SH-SY5Y (cell line): ENCODE measurements around the gene ADPRHL1.

Source experiments
- GATA2 ChIP-seq: IDR thresholded peaks from 2 replicates; pipeline ENCODE4 v1.6.1; 2011; ENCODE audit warnings: mild to moderate bottlenecking, low read depth, low read length
- GATA3 ChIP-seq: IDR thresholded peaks from 2 replicates; pipeline ENCODE4 v1.6.1; 2011; ENCODE audit warnings: low read depth, mild to moderate bottlenecking, low read length, moderate library complexity

DNA sequence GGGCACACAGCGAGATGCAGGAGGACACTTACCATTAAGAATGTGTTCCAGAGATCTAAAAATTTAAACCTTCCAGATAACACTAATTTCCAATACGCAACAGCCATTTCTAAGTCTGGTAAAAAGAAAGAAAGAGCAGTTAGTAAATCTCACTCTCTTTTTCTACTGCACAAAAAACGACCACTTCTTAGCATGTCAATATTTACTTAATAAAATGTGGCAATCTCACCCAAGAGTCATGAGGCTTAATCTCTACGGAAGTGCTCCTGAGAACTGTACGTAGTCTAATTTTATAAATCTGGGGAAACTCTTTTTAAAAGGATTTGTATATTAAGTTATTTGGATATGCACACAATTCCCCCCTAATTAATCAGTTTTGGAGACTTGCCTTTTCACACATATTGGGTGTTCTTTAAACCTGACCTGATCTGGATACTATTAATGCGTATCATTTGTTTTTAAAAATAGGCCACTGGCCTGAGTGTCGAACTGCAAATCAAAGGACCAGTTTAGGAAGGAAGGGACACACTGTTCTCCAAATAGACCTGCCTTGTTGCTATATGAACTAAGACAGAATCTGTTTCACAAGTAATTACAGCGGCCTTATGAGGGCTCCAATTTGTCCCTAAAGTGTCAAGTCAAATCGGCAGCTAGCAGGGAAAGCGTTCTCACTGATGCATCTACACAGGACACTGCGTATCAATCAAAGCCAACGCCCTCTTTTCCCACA, 7.9 kb upstream of the ADPRHL1 start:
- TF ChIP-seq GATA3 (no peak), GATA2 (no peak)
